ENCODE data around the gene NYNRIN. TPM values are rescaled to one million over a fixed set of nuclear protein-coding genes. Genes with fewer than 3 reads are reported as not detected.

NYNRIN gene
- total RNA-seq = 1.2 and 3.0 TPM in 2 replicates

GRCh38 chr14:24398653-24399446 lies at the start of gene NYNRIN:
Gene NYNRIN (plus strand): TSS chr14:24399003. CDS start chr14:24399247, 244 bp downstream.

GRCh38 chr14:24367514-24368211 lies 31.1 kb upstream of the NYNRIN start, which contains the start of gene NFATC4:
Gene NFATC4 (plus strand): TSS chr14:24368184. CDS start chr14:24368341, 157 bp downstream.

GRCh38 chr14:24429395-24430142 lies 30.8 kb downstream of the NYNRIN start, which contains the start of the genes CBLN3 and KHNYN:
Gene CBLN3 (minus strand): TSS chr14:24429668. CDS start chr14:24429054, 614 bp downstream.
Gene KHNYN (plus strand): TSS chr14:24429954. CDS start chr14:24430731, 777 bp downstream.

GRCh38 chr14:24442240-24443052 lies 43.6 kb downstream of the NYNRIN start, which contains the start of gene SDR39U1:
Gene SDR39U1 (minus strand): TSS chr14:24442776. CDS start chr14:24442769, 7 bp downstream.

Other genes with a start within 250 kb of the NYNRIN start
- gene IRF9, start 237.7 kb upstream of the NYNRIN start, total RNA-seq = 30.5 and 42.5 TPM in 2 replicates
- 1.2 and 1.7 TPM in 2 replicates for gene REC8, start 226.9 kb upstream of the NYNRIN start, total RNA-seq
- gene IPO4, start 210.2 kb upstream of the NYNRIN start, total RNA-seq = 36.2 and 52.9 TPM in 2 replicates
- 90.6 and 92.9 TPM in 2 replicates for gene TM9SF1, start 203.6 kb upstream of the NYNRIN start, total RNA-seq
- gene TSSK4, start 193.3 kb upstream of the NYNRIN start, total RNA-seq = 0.14 and 0.30 TPM in 2 replicates
- gene CHMP4A, start 185.5 kb upstream of the NYNRIN start, total RNA-seq = 26.1 and 33.1 TPM in 2 replicates
- 7.9 and 20.5 TPM in 2 replicates for gene MDP1, start 182.9 kb upstream of the NYNRIN start, total RNA-seq
- gene NEDD8, start 166.6 kb upstream of the NYNRIN start, total RNA-seq = 158 and 162 TPM in 2 replicates
- 66.8 and 89.7 TPM in 2 replicates for gene GMPR2, start 166.1 kb upstream of the NYNRIN start, total RNA-seq
- gene TINF2, start 156.4 kb upstream of the NYNRIN start, total RNA-seq = 45.1 and 49.5 TPM in 2 replicates
- gene TGM1, start 135.8 kb upstream of the NYNRIN start, total RNA-seq = 0.74 and 2.1 TPM in 2 replicates
- gene RABGGTA, start 127.4 kb upstream of the NYNRIN start, total RNA-seq = 29.7 and 35.2 TPM in 2 replicates
- gene DHRS1, start 99.2 kb upstream of the NYNRIN start, total RNA-seq = 14.9 and 23.2 TPM in 2 replicates
- gene NOP9, start 99.2 kb upstream of the NYNRIN start, total RNA-seq = 19.6 and 23.9 TPM in 2 replicates
- gene CIDEB, start 91.0 kb upstream of the NYNRIN start, total RNA-seq = 0.59 and 0.69 TPM in 2 replicates
- 2.1 and 3.5 TPM in 2 replicates for gene LTB4R2, start 88.9 kb upstream of the NYNRIN start, total RNA-seq
- gene LTB4R, start 87.5 kb upstream of the NYNRIN start, total RNA-seq = 0.59 and 0.78 TPM in 2 replicates
- gene ADCY4, start 63.9 kb upstream of the NYNRIN start, total RNA-seq = 0.59 and 0.97 TPM in 2 replicates
- gene RIPK3, start 59.0 kb upstream of the NYNRIN start, total RNA-seq = not detected in 2 replicates
- gene NFATC4, start 30.8 kb upstream of the NYNRIN start, total RNA-seq = 29.7 and 36.8 TPM in 2 replicates
- 1.7 and 2.7 TPM in 2 replicates for gene CBLN3, start 30.7 kb downstream of the NYNRIN start, total RNA-seq
- 47.7 and 49.6 TPM in 2 replicates for gene KHNYN, start 31.0 kb downstream of the NYNRIN start, total RNA-seq
- 8.2 and 13.1 TPM in 2 replicates for gene SDR39U1, start 43.8 kb downstream of the NYNRIN start, total RNA-seq
- not detected in 2 replicates for gene CMA1, start 109.3 kb downstream of the NYNRIN start, total RNA-seq
- not detected in 2 replicates for gene CTSG, start 177.2 kb downstream of the NYNRIN start, total RNA-seq
- gene GZMH, start 210.7 kb downstream of the NYNRIN start, total RNA-seq = not detected in 2 replicates
- not detected in 2 replicates for gene GZMB, start 235.2 kb downstream of the NYNRIN start, total RNA-seq

Measured in smooth muscle cell of the umbilical artery (primary cell).